ENCODE results near the gene KANSL1.

Gene KANSL1

GRCh38 chr17:45986056-45986455 lies 207.2 kb downstream of the KANSL1 start:
- TF ChIP-seq SIN3A (IDR thresholded peaks at IDR 0.05; ENCODE audit: borderline replicate concordance, insufficient read depth, low read length) (no peak), REST (IDR thresholded peaks at IDR 0.05; ENCODE audit: insufficient read depth in 1 of 2, low read depth in 2 of 2, low read length in 2 of 2) (no peak), TAF1 (IDR thresholded peaks at IDR 0.05; ENCODE audit: borderline replicate concordance, insufficient read depth, low read length) (no peak), POLR2AphosphoS5 (IDR thresholded peaks at IDR 0.05; ENCODE audit: low read depth, low read length) (no peak), FOXP2 (optimal IDR thresholded peaks at IDR 0.05; ENCODE audit: borderline replicate concordance, extremely low read depth, extremely low read length, insufficient read depth) (no peak)

- TF ChIP-seq REST (IDR thresholded peaks at IDR 0.05; ENCODE audit: insufficient read depth in 1 of 2, low read depth in 2 of 2, low read length in 2 of 2) (no peak), FOXP2 (optimal IDR thresholded peaks at IDR 0.05; ENCODE audit: borderline replicate concordance, extremely low read depth, extremely low read length, insufficient read depth) (no peak), POLR2AphosphoS5 (IDR thresholded peaks at IDR 0.05; ENCODE audit: low read depth, low read length) (no peak), TAF1 (IDR thresholded peaks at IDR 0.05; ENCODE audit: borderline replicate concordance, insufficient read depth, low read length) (no peak), SIN3A (IDR thresholded peaks at IDR 0.05; ENCODE audit: borderline replicate concordance, insufficient read depth, low read length) (no peak)
Measured at GRCh38 chr17:45985447-45985846, 207.8 kb downstream of the KANSL1 start.

GRCh38 chr17:45984368-45984767 lies 208.9 kb downstream of the KANSL1 start:
- TF ChIP-seq POLR2AphosphoS5 (IDR thresholded peaks at IDR 0.05; ENCODE audit: low read depth, low read length) (no peak), REST (IDR thresholded peaks at IDR 0.05; ENCODE audit: insufficient read depth in 1 of 2, low read depth in 2 of 2, low read length in 2 of 2) (no peak), FOXP2 (optimal IDR thresholded peaks at IDR 0.05; ENCODE audit: borderline replicate concordance, extremely low read depth, extremely low read length, insufficient read depth) (no peak), SIN3A (IDR thresholded peaks at IDR 0.05; ENCODE audit: borderline replicate concordance, insufficient read depth, low read length) (no peak), TAF1 (IDR thresholded peaks at IDR 0.05; ENCODE audit: borderline replicate concordance, insufficient read depth, low read length) (no peak)

GRCh38 chr17:45983614-45984310 lies 209.5 kb downstream of the KANSL1 start:
- no peak for TF ChIP-seq TAF1 (IDR thresholded peaks at IDR 0.05; ENCODE audit: borderline replicate concordance, insufficient read depth, low read length)
- TF ChIP-seq REST (IDR thresholded peaks at IDR 0.05; ENCODE audit: insufficient read depth in 1 of 2, low read depth in 2 of 2, low read length in 2 of 2), result no peak
- TF ChIP-seq POLR2AphosphoS5 (IDR thresholded peaks at IDR 0.05; ENCODE audit: low read depth, low read length), result no peak
- TF ChIP-seq FOXP2 (optimal IDR thresholded peaks at IDR 0.05; ENCODE audit: borderline replicate concordance, extremely low read depth, extremely low read length, insufficient read depth), result no peak
- TF ChIP-seq SIN3A (IDR thresholded peaks at IDR 0.05; ENCODE audit: borderline replicate concordance, insufficient read depth, low read length), result no peak
